Measurements from ENCODE around the gene RECQL5. TPM values are rescaled to one million over a fixed set of nuclear protein-coding genes. Genes with fewer than 3 reads are reported as not detected.

Gene RECQL5
- total RNA-seq, 1 experiment from 2014 or later: 16.7 TPM

DNA sequence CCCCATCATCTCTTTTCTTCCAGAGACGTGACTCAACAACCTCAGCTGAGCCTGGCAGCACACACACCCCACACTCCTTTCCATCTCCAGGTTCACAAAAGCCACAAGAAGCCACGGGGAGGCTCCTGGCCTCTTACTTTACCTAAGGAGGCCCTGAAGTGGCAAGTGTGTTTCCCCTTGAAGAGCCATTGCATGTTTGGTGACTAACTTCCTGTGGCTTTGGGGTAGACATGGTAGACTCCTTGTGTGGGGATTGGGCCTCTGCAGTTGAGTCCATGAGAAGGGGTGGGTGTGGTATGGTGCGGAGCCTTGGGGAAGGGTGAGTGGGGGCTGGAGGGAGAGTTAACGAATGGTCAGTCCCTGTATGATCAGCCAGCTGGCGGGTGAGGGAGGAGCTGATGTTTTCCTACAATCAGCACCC lies 24.4 kb upstream of the RECQL5 start:
- no peak for DNase-seq (ENCODE audit: low spot score)
- in situ Hi-C loops (cut with HindIII; ENCODE audit: low sequenced_read_pairs): no loop called here

GRCh38 chr17:75689441-75689873 lies 22.5 kb upstream of the RECQL5 start:
- in situ Hi-C loops (cut with HindIII; ENCODE audit: low sequenced_read_pairs): no loop called here
- DNase-seq (ENCODE audit: low spot score): no peak

GRCh38 chr17:75688209-75688825 lies 21.4 kb upstream of the RECQL5 start:
- in situ Hi-C loops (cut with HindIII; ENCODE audit: low sequenced_read_pairs): no loop called here
- DNase-seq (ENCODE audit: low spot score): no peak

DNA sequence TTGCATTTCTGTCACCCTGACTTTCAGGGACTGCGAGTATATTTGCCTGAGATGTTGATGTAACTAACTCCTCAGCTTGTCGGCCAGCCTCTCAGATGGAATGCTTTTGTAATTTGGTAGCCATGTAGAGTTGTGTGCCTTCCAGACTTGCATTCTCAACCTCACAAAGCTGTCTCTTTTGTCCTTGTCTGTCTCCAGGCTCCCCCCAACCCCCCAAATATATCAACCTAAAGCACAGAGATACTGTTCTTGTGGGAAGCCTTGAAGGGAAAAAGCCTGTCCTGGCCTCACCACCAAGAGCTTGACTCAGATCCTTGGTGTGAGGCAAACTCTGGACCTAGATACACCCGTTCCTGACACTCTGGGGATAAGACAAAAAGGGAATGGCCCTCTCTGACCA lies 18.5 kb upstream of the RECQL5 start:
- in situ Hi-C loops (cut with HindIII; ENCODE audit: low sequenced_read_pairs): no loop called here
- DNase-seq (ENCODE audit: low spot score): no peak

DNA sequence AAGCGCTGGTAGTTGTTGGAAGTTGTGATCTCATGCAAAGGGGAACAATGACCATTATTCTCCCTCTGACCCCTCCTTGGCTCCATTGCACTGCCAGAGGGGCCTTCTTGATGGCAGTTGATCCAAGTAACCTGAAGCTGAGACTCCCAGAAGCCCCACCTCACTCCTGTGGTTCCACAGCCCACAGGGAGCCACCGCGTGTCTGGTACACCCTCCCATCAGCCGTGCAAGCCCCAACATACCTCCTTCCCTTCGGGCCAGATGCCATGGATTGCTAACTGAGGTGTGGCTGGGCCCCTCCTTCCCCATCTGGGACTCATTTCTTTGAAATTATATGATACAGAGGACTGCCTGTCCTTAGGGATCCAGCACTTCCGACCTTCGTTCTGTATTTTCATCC lies 18.0 kb upstream of the RECQL5 start:
- in situ Hi-C loops (cut with HindIII; ENCODE audit: low sequenced_read_pairs): no loop called here
- no peak for DNase-seq (ENCODE audit: low spot score)

GRCh38 chr17:75684249-75684648 lies 17.3 kb upstream of the RECQL5 start:
- in situ Hi-C loops (cut with HindIII; ENCODE audit: low sequenced_read_pairs): no loop called here

DNA sequence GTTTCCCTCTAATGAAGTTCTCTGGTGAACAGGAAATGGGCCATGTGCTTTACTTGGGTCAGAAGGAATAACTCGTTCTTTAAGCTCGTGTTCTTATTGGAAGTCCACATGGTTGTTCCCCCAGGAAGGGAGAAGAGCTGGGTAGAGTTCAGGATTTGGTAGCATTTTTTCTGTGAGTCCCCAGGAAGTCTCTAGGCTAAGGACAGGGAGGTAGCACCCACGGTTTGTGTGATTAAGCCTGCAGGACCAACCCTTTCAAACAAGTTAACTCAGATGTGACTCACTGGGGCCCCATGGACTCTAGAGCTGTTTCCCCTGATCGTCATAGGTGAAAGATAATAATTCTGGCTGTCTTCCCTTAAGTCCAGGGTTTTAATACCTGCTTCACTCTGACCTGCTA lies 16.6 kb upstream of the RECQL5 start:
- DNase-seq (ENCODE audit: low spot score): no peak
- in situ Hi-C loops (cut with HindIII; ENCODE audit: low sequenced_read_pairs): no loop called here

More at GRCh38 chr17:75684249-75684648, 17.3 kb upstream of the RECQL5 start:
- DNase-seq (ENCODE audit: low spot score): no peak

- in situ Hi-C loops (cut with HindIII; ENCODE audit: low sequenced_read_pairs): no loop called here
- DNase-seq (ENCODE audit: low spot score): no peak
Observed at GRCh38 chr17:75681289-75681688, 14.3 kb upstream of the RECQL5 start.

- no peak for DNase-seq (ENCODE audit: low spot score)
- in situ Hi-C loops (cut with HindIII; ENCODE audit: low sequenced_read_pairs): no loop called here
Observed at GRCh38 chr17:75680431-75680830, 13.5 kb upstream of the RECQL5 start.

DNA sequence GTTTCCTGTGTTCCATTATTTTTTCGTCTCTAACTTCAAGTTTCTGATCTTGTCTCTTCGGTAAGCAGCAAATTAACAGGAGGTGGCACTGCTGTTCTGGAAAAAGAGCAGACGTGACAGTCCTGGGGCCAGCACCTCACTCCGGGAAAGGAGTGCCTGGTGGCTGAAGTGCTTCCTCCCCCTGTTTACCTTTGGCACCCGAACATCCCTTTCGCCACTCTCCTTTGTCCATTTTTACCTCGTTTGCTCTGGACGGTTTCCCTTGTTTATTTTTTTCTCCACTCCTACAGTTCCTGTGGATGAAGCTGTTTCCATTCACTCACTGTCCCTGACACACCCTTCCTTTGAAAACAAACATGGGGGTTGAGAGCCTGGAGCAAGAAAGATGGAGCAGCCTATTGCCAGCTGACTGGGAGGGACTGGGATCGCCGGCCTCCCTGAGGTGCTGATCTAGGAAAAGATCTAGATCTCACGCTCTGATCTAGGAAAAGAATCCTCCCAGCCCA lies 12.8 kb upstream of the RECQL5 start:
- no peak for DNase-seq (ENCODE audit: low spot score)
- in situ Hi-C loops (cut with HindIII; ENCODE audit: low sequenced_read_pairs): no loop called here

GRCh38 chr17:75676461-75676860 lies 9.5 kb upstream of the RECQL5 start:
- in situ Hi-C loops (cut with HindIII; ENCODE audit: low sequenced_read_pairs): no loop called here
- DNase-seq (ENCODE audit: low spot score): no peak

DNA sequence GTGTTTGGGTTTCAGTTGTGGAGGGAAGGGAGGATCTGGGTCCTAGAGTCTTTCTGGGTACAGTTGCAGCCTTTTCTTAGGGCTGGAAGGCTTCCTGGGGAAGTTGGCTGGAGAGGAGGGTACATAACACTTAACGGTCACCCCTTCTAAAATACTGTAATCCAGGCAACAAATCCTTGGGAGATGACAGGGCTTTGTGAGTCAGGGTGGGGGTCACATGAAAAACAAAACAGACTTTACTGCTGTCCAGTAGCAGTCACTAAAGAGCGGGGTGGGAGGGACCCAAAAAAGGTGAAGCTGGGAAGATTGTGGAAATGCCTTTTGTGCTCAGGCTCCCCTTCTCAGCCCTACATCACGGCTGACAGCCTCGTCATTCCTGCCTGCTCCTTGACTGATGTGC lies 6.5 kb upstream of the RECQL5 start:
- in situ Hi-C loops (cut with HindIII; ENCODE audit: low sequenced_read_pairs): no loop called here
- no peak for DNase-seq (ENCODE audit: low spot score)

GRCh38 chr17:75672011-75672410 lies 5.1 kb upstream of the RECQL5 start:
- no peak for DNase-seq (ENCODE audit: low spot score)
- in situ Hi-C loops (cut with HindIII; ENCODE audit: low sequenced_read_pairs): no loop called here

GRCh38 chr17:75670868-75671267 lies 3.9 kb upstream of the RECQL5 start:
- no peak for DNase-seq (ENCODE audit: low spot score)
- in situ Hi-C loops (cut with HindIII; ENCODE audit: low sequenced_read_pairs): no loop called here

DNA sequence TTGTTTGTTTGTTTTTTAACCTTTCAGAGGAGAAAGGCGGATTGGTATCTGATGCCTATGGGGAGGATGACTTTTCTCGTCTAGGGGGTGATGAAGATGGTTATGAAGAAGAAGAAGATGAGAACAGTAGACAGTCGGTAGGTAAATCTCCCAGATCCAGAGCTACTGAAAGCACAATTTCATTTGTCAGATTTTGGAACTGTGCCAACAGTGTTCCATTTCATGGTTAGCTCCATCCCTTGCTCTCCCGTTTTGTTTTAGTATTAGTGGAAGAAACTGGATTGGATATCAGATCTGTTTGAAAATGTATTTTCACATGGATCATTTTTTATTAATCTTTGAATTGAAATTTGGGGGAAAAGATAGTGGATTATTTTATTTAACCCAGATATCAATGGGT lies 1.5 kb upstream of the RECQL5 start:
- DNase-seq (ENCODE audit: low spot score): no peak
- in situ Hi-C loops (cut with HindIII; ENCODE audit: low sequenced_read_pairs): no loop called here

GRCh38 chr17:75667825-75668224 lies 871 bp upstream of the RECQL5 start:
- in situ Hi-C loops (cut with HindIII; ENCODE audit: low sequenced_read_pairs): no loop called here
- DNase-seq (ENCODE audit: low spot score): no peak

- in situ Hi-C loops (cut with HindIII; ENCODE audit: low sequenced_read_pairs): no loop called here
- no peak for DNase-seq (ENCODE audit: low spot score)
Observed at GRCh38 chr17:75665981-75666380, 973 bp downstream of the RECQL5 start.

- in situ Hi-C loops (cut with HindIII; ENCODE audit: low sequenced_read_pairs): no loop called here
- DNase-seq (ENCODE audit: low spot score): no peak
Observed at GRCh38 chr17:75664099-75664549, 2.8 kb downstream of the RECQL5 start.

GRCh38 chr17:75662511-75662910 lies 4.4 kb downstream of the RECQL5 start:
- in situ Hi-C loops (cut with HindIII; ENCODE audit: low sequenced_read_pairs): no loop called here

DNA sequence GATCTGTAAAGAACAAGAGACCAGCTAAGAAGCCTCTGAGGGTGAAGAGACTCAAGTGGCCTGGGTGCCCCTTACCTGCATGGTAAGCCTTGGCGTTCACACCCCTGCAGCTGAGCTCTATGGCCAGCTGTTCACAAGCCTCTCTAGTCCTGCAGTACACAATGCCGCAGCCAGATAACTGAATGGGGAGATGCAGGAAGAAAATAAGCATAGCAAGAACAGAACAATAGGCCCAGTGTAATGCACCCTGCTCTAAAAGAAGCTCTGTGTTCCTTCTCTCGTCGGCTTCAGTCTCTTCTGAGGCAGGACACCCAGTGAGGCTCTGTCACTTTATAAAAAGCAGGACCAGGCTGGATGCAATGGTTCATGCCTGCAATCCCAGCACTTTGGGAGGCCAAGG lies 5.4 kb downstream of the RECQL5 start:
- DNase-seq (ENCODE audit: low spot score): no peak
- in situ Hi-C loops (cut with HindIII; ENCODE audit: low sequenced_read_pairs): no loop called here

More at GRCh38 chr17:75662511-75662910, 4.4 kb downstream of the RECQL5 start:
- DNase-seq (ENCODE audit: low spot score): no peak

DNA sequence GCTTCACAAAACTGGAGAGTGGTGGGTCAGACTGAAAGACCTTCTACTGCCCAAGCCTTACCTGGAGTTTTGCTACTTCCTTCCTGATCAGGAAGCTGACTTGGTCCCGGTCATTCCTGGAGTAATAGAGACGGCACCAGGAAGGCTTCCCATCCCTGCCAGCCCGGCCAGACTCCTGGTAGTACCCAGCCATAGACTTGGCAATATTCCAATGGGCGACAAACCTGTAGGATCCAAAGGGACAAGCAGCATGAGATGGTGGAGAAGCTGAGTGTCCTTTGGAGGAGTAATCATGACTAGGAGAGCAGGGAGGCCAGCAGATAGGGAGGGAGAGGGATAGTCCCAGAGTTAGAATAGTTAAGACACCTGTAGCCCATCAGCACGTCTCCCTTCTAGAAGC lies 8.7 kb downstream of the RECQL5 start:
- no peak for DNase-seq (ENCODE audit: low spot score)
- in situ Hi-C loops (cut with HindIII; ENCODE audit: low sequenced_read_pairs): no loop called here

Data from G401 (cell line).